Osteocyte (in vitro differentiated cells): ENCODE measurements around the gene SLC25A1. TPM values are rescaled to one million over a fixed set of nuclear protein-coding genes. Genes with fewer than 3 reads are reported as not detected.

Experiments
- DNase-seq: peaks from one replicate; pipeline ENCODE4 v3.0.0; 2021; ENCODE audit warnings: mixed read lengths; ENCODE audit not compliant: unreplicated experiment; ENCODE audit errors: extremely low spot score
- H3K27ac Mint-ChIP-seq: one replicate; pipeline ENCODE4 v1.8.0; 2021; ENCODE audit warnings: mild to moderate bottlenecking, mixed read lengths; ENCODE audit not compliant: unreplicated experiment
- H3K27me3 Mint-ChIP-seq: one replicate; pipeline ENCODE4 v1.8.0; 2021; ENCODE audit warnings: mixed read lengths; ENCODE audit not compliant: unreplicated experiment
- H3K36me3 Mint-ChIP-seq: one replicate; pipeline ENCODE4 v1.8.0; 2021; ENCODE audit warnings: mixed read lengths; ENCODE audit not compliant: unreplicated experiment
- H3K4me1 Mint-ChIP-seq: one replicate; pipeline ENCODE4 v1.8.0; 2021; ENCODE audit warnings: mixed read lengths; ENCODE audit not compliant: unreplicated experiment
- H3K4me3 Mint-ChIP-seq: one replicate; pipeline ENCODE4 v1.8.0; 2021; ENCODE audit warnings: mild to moderate bottlenecking, moderate library complexity, mixed read lengths; ENCODE audit not compliant: unreplicated experiment
- H3K9me3 Mint-ChIP-seq: one replicate; pipeline ENCODE4 v1.8.0; 2021; ENCODE audit warnings: mixed read lengths; ENCODE audit not compliant: unreplicated experiment
- CTCF ChIP-seq: fragments of 200-600 bp; sonication (generic); IDR thresholded peaks from 2 replicates; pipeline ENCODE4 v1.5.0; 2021; ENCODE audit warnings: antibody characterized with exemption, mild to moderate bottlenecking, moderate library complexity
- total RNA-seq: library from RNA; stranded (reverse); gene quantifications from 2 replicates; pipeline ENCODE4 v1.2.1, GENCODE V29; 2021

Gene SLC25A1
- total RNA-seq, 1 donor from 2014 or later, result 96.1 TPM

GRCh38 chr22:19224557-19224956 lies 46.0 kb upstream of the SLC25A1 start:
- H3K9me3 Mint-ChIP-seq, result no peaks in the 10 kb centered on the region
- peaks cover 32% of the 10 kb centered on the region for H3K36me3 Mint-ChIP-seq
- H3K27ac Mint-ChIP-seq, result no peak overlapping the region
- TF ChIP-seq CTCF, result no peak
- H3K27me3 Mint-ChIP-seq, result no peaks in the 10 kb centered on the region
- no peak for DNase-seq
- H3K4me3 Mint-ChIP-seq, result no peak overlapping the region
- no peaks in the 10 kb centered on the region for H3K4me1 Mint-ChIP-seq

GRCh38 chr22:19223617-19224016 lies 45.1 kb upstream of the SLC25A1 start:
- Mint-ChIP-seq H3K27ac (no peak overlapping the region), H3K36me3 (peaks cover 24% of the 10 kb centered on the region)

GRCh38 chr22:19223110-19223509 lies 44.6 kb upstream of the SLC25A1 start:
- peaks cover 5% of the 10 kb centered on the region for H3K4me1 Mint-ChIP-seq
- H3K27ac Mint-ChIP-seq, result no peak overlapping the region
- H3K9me3 Mint-ChIP-seq, result no peaks in the 10 kb centered on the region
- peaks cover 21% of the 10 kb centered on the region for H3K36me3 Mint-ChIP-seq
- TF ChIP-seq CTCF, result no peak
- no peak for DNase-seq
- H3K4me3 Mint-ChIP-seq, result no peak overlapping the region
- H3K27me3 Mint-ChIP-seq, result no peaks in the 10 kb centered on the region

More at GRCh38 chr22:19223617-19224016, 45.1 kb upstream of the SLC25A1 start:
- Mint-ChIP-seq H3K4me3 (no peak overlapping the region), H3K4me1 (peaks cover under 1% of the 10 kb centered on the region), H3K27me3 (no peaks in the 10 kb centered on the region), H3K9me3 (no peaks in the 10 kb centered on the region)
- TF ChIP-seq CTCF, result no peak
- no peak for DNase-seq

- Mint-ChIP-seq H3K4me1 (peaks cover 10% of the 10 kb centered on the region), H3K27me3 (no peaks in the 10 kb centered on the region), H3K36me3 (peaks cover 17% of the 10 kb centered on the region), H3K9me3 (no peaks in the 10 kb centered on the region), H3K4me3 (no peak overlapping the region), H3K27ac (no peak overlapping the region)
- no peak for DNase-seq
- no peak for TF ChIP-seq CTCF
Measured at GRCh38 chr22:19222242-19223005, 43.9 kb upstream of the SLC25A1 start.

- Mint-ChIP-seq H3K27ac (no peak overlapping the region), H3K9me3 (no peaks in the 10 kb centered on the region), H3K4me3 (no peak overlapping the region), H3K27me3 (no peaks in the 10 kb centered on the region), H3K36me3 (peaks cover 17% of the 10 kb centered on the region), H3K4me1 (peaks cover 15% of the 10 kb centered on the region)
- TF ChIP-seq CTCF, result no peak
- no peak for DNase-seq
Measured at GRCh38 chr22:19220867-19221266, 42.3 kb upstream of the SLC25A1 start.
